HG03432 (cell line): ENCODE data around the gene SS18L1.

Experiments
- ATAC-seq: cut with Tn5 transposase; IDR thresholded peaks from one replicate; pipeline ENCODE4 v1.9.1; 2021; ENCODE audit warnings: mild to moderate bottlenecking, moderate library complexity; ENCODE audit not compliant: unreplicated experiment

SS18L1 gene

GRCh38 chr20:62222972-62223371 lies 79.4 kb downstream of the SS18L1 start:
- no peak for ATAC-seq

GRCh38 chr20:62223571-62223970 lies 80.0 kb downstream of the SS18L1 start:
- ATAC-seq: no peak

GRCh38 chr20:62224113-62224855 lies 80.7 kb downstream of the SS18L1 start:
- no peak for ATAC-seq

- no peak for ATAC-seq
Measured at GRCh38 chr20:62225026-62225425, 81.5 kb downstream of the SS18L1 start.

- no peak for ATAC-seq
Measured at GRCh38 chr20:62225820-62226635, 82.5 kb downstream of the SS18L1 start.

- ATAC-seq: no peak
Measured at GRCh38 chr20:62226707-62227590, 83.4 kb downstream of the SS18L1 start.

- no peak for ATAC-seq
Measured at GRCh38 chr20:62227591-62227976, 84.0 kb downstream of the SS18L1 start.

- ATAC-seq: no peak
Measured at GRCh38 chr20:62227977-62228958, 84.7 kb downstream of the SS18L1 start.

- ATAC-seq: no peak
Measured at GRCh38 chr20:62228982-62229545, 85.5 kb downstream of the SS18L1 start.

- no peak for ATAC-seq
Measured at GRCh38 chr20:62229667-62230066, 86.1 kb downstream of the SS18L1 start.

- ATAC-seq: no peak
Measured at GRCh38 chr20:62230276-62230675, 86.7 kb downstream of the SS18L1 start.

GRCh38 chr20:62230696-62231095 lies 87.1 kb downstream of the SS18L1 start:
- ATAC-seq: no peak

- ATAC-seq: no peak
Measured at GRCh38 chr20:62231292-62231691, 87.7 kb downstream of the SS18L1 start.
